Gastroesophageal sphincter (tissue), 3 donors: Measurements from ENCODE around the gene C20orf202.

ENCODE experiments used
- CTCF ChIP-seq, 4 experiments: fragments of 200-600 bp in 2 of 4; fragments of 450-650 bp in 2 of 4; sonication (generic) in 1 of 4; IDR thresholded peaks; one replicate each; pipeline ENCODE4 v1.5.1; 2017 to 2019; ENCODE audit warnings: antibody characterized with exemption in 4 of 4, mild to moderate bottlenecking in 2 of 4, moderate library complexity in 2 of 4
- EP300 ChIP-seq: sonication (generic); formaldehyde crosslinking; IDR thresholded peaks from one replicate; pipeline ENCODE4 v1.6.1; 2017; ENCODE audit warnings: antibody characterized with exemption, mild to moderate bottlenecking
- POLR2A ChIP-seq, 2 donors: fragments of 450-650 bp; IDR thresholded peaks; one replicate each; pipeline ENCODE4 v1.6.1; 2017; ENCODE audit warnings: antibody characterized with exemption in 2 of 2, mild to moderate bottlenecking in 2 of 2, moderate library complexity in 1 of 2
- POLR2AphosphoS5 ChIP-seq: sonication (generic); formaldehyde crosslinking; IDR thresholded peaks from one replicate; pipeline ENCODE4 v1.6.1; 2017; ENCODE audit warnings: antibody characterized with exemption

GRCh38 chr20:1154691-1155090 is 48.6 kb upstream of the C20orf202 start:
- TF ChIP-seq CTCF (IDR thresholded peaks at IDR 0.05), result no peak
- no peak for TF ChIP-seq POLR2AphosphoS5
- no peak for TF ChIP-seq POLR2A (IDR thresholded peaks at IDR 0.05)
- TF ChIP-seq EP300, result no peak
